ENCODE measurements around the gene PDGFC.

PDGFC gene

GRCh38 chr4:156734965-156735895, 236.4 kb downstream of the PDGFC start:
- no peak for DNase-seq (ENCODE audit: low read depth)

- DNase-seq (ENCODE audit: low read depth), result no peak
Measured at GRCh38 chr4:156733582-156733981, 238.0 kb downstream of the PDGFC start.

GRCh38 chr4:156732634-156733033, 239.0 kb downstream of the PDGFC start:
- DNase-seq (ENCODE audit: low read depth), result no peak

GRCh38 chr4:156729416-156729815, 242.2 kb downstream of the PDGFC start:
- no peak for DNase-seq (ENCODE audit: low read depth)

GRCh38 chr4:156725257-156725656, 246.3 kb downstream of the PDGFC start:
- no peak for DNase-seq (ENCODE audit: low read depth)

- no peak for DNase-seq (ENCODE audit: low read depth)
Measured at GRCh38 chr4:156723951-156724668, 247.5 kb downstream of the PDGFC start.

GRCh38 chr4:156718226-156718625, 253.4 kb downstream of the PDGFC start:
- DNase-seq (ENCODE audit: low read depth), result no peak

GRCh38 chr4:156711193-156711590, 260.4 kb downstream of the PDGFC start:
- DNase-seq (ENCODE audit: low read depth), result no peak

Measured in activated T-helper 9 cell treated with anti-CD3 and anti-CD28 coated beads, Interleukin-2, amount 50 U/mL, for 16 hours (primary cell).